T-helper 2 cell treated with Interferon-gamma antibody and Interleukin-4, amounts not matched to agents 100 ng/mL and 5 ng/mL, for 36 hours (primary cell): ENCODE results near the gene PAF1. TPM values are rescaled to one million over a fixed set of nuclear protein-coding genes. Genes with fewer than 3 reads are reported as not detected.

Source experiments
- total RNA-seq: library from RNA; stranded (reverse); gene quantifications from 2 replicates; pipeline ENCODE4 v1.2.3, GENCODE V29; 2022

The PAF1 gene
- total RNA-seq, 1 donor from 2014 or later = 43.9 TPM

Other genes with a start within 250 kb of the PAF1 start
- gene NCCRP1, start 194.1 kb downstream of the PAF1 start, total RNA-seq = not detected in 2 replicates
- gene SYCN, start 186.8 kb downstream of the PAF1 start, total RNA-seq = not detected in 2 replicates
- not detected in 2 replicates for gene IFNL3, start 146.1 kb downstream of the PAF1 start, total RNA-seq
- not detected in 2 replicates for gene IFNL4, start 142.2 kb downstream of the PAF1 start, total RNA-seq
- gene IFNL2, start 122.7 kb downstream of the PAF1 start, total RNA-seq = not detected in 2 replicates
- gene IFNL1, start 94.7 kb downstream of the PAF1 start, total RNA-seq = 0.25 TPM in 1 of 2 replicates, not detected in the other
- gene LRFN1, start 70.2 kb downstream of the PAF1 start, total RNA-seq = 4.3 and 4.8 TPM in 2 replicates
- gene GMFG, start 55.1 kb downstream of the PAF1 start, total RNA-seq = 640 and 657 TPM in 2 replicates
- gene SAMD4B, start 48.7 kb downstream of the PAF1 start, total RNA-seq = 45.2 and 46.1 TPM in 2 replicates
- gene MED29, start 272 bp upstream of the PAF1 start, total RNA-seq = 35.3 and 35.8 TPM in 2 replicates
- 74.0 and 79.7 TPM in 2 replicates for gene ZFP36, start 15.7 kb upstream of the PAF1 start, total RNA-seq
- 57.3 and 61.0 TPM in 2 replicates for gene PLEKHG2, start 21.6 kb upstream of the PAF1 start, total RNA-seq
- 2,392 and 2,430 TPM in 2 replicates for gene RPS16, start 44.8 kb upstream of the PAF1 start, total RNA-seq
- gene SUPT5H, start 54.5 kb upstream of the PAF1 start, total RNA-seq = 150 and 153 TPM in 2 replicates
- 65.1 and 69.0 TPM in 2 replicates for gene TIMM50, start 89.7 kb upstream of the PAF1 start, total RNA-seq
- gene DLL3, start 107.8 kb upstream of the PAF1 start, total RNA-seq = 0.45 and 0.73 TPM in 2 replicates
- not detected in 2 replicates for gene SELENOV, start 124.0 kb upstream of the PAF1 start, total RNA-seq
- 2.9 and 3.8 TPM in 2 replicates for gene EID2B, start 141.7 kb upstream of the PAF1 start, total RNA-seq
- gene EID2, start 149.1 kb upstream of the PAF1 start, total RNA-seq = 14.3 and 15.8 TPM in 2 replicates
- not detected in 2 replicates for gene LGALS13, start 211.4 kb upstream of the PAF1 start, total RNA-seq